HT1080 (cell line): ENCODE data around the gene HTRA1. TPM values are rescaled to one million over a fixed set of nuclear protein-coding genes. Genes with fewer than 3 reads are reported as not detected.

Experiments
- DNase-seq: peaks from one replicate; pipeline ENCODE4 v3.0.0-alpha.2; 2015; ENCODE audit warnings: low read depth
- total RNA-seq: library from RNA; depleted of rRNA; stranded (reverse); fragments of >200 nt; shearing (Covaris generic); gene quantifications from 2 replicates; pipeline ENCODE4 v1.2.3, GENCODE V29; 2014

Gene HTRA1
- total RNA-seq, 1 experiment from 2014 or later, result 41.7 TPM

DNA sequence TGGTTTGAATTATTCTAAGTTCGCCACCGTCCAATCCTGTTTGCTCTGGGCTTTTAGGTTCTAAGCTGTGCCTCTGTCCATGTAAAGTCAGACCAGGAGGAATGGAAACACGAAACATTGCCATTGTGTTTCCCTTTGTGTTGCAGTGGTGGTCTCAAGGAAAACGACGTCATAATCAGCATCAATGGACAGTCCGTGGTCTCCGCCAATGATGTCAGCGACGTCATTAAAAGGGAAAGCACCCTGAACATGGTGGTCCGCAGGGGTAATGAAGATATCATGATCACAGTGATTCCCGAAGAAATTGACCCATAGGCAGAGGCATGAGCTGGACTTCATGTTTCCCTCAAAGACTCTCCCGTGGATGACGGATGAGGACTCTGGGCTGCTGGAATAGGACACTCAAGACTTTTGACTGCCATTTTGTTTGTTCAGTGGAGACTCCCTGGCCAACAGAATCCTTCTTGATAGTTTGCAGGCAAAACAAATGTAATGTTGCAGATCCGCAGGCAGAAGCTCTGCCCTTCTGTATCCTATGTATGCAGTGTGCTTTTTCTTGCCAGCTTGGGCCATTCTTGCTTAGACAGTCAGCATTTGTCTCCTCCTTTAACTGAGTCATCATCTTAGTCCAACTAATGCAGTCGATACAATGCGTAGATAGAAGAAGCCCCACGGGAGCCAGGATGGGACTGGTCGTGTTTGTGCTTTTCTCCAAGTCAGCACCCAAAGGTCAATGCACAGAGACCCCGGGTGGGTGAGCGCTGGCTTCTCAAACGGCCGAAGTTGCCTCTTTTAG, 52.9 kb downstream of the HTRA1 start:
- DNase-seq, result no peak

GRCh38 chr10:122515022-122515424, 53.7 kb downstream of the HTRA1 start:
- no peak for DNase-seq

- DNase-seq, result peak; percentile 87
These were observed 54.4 kb downstream of the HTRA1 start for GRCh38 chr10:122515588-122516231.

DNA sequence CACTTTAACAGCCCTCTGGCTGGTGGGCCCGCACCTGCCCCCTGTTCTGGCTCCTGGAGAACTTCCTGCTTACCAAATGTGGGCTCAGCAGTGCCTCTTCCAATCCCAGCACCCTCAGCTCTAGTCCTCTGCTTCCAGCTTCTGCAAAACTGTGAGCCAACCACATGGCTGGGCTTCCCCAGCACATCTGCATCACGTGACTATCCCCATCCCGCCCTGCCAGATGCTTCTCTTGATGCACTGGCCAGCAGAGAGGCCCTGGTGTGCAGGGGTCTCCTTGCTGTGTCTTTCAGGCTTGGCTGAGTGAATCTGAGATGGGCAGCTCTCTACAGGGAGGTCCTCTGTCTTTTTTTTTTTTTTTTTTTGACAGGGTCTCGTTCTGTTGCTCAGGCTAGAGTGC, 55.4 kb downstream of the HTRA1 start:
- no peak for DNase-seq

DNA sequence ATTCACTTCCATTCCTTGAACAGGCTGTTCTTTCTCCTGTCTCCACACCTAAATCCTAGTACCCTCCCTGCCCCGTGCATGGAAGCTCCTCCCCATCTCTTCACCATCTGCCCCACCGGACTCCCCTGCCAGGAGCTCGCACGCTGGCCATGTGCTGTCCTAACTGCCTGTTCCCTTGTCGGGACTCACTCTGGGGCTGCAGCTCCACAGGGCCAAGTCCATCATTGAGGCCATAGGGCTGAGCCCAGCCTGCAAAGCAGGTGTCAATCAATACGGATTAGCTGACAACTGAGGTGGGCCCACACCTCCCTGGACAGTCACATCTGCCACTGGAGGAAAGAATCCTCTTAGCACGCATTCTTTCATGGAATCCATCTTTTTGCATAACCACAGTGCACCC, 57.8 kb downstream of the HTRA1 start:
- DNase-seq, result no peak

DNA sequence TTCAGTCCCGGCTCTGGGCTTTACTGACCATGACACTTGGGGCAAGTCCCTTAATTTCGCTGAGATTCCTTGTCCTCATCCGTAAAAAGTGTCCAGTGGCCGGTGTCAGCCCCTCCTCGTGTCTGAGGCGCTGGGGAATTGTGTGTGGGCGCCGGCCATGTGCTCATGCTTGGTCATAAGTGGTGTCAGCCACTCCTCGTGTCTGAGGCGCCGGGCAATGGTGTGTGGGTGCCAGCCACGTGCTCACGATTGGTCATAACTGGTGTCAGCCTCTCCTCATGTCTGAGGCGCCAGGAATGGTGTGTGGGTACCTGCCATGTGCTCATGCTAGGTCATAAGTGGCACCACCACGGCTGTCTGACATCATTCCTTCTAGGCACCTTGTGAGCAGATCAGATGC, 58.5 kb downstream of the HTRA1 start:
- DNase-seq, result no peak

- peak; percentile 61 for DNase-seq
These were observed 59.7 kb downstream of the HTRA1 start for GRCh38 chr10:122521011-122521410.

GRCh38 chr10:122524811-122525210, 63.5 kb downstream of the HTRA1 start:
- no peak for DNase-seq

- DNase-seq, result peak; percentile 38
These were observed 64.4 kb downstream of the HTRA1 start for GRCh38 chr10:122525788-122526187.

DNA sequence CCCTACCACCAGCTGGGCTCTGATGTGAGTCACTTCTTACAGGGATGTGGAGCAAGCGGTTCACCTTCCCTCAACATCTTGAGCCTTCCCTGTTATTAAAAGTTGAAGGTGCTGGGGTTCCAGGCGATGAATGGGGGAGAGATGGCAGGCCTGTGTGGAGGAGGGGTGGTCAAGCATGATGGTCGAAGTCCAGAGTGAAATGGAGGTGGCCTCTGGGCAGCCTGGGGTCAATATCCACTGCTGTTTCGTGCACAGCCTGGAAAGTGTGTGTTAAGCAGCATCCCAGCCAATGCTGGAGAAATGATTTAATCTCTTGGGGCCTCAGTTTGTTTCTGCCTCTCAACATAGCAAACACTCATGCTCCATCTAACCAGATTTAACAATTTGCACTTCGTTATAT, 65.5 kb downstream of the HTRA1 start:
- DNase-seq, result no peak

DNA sequence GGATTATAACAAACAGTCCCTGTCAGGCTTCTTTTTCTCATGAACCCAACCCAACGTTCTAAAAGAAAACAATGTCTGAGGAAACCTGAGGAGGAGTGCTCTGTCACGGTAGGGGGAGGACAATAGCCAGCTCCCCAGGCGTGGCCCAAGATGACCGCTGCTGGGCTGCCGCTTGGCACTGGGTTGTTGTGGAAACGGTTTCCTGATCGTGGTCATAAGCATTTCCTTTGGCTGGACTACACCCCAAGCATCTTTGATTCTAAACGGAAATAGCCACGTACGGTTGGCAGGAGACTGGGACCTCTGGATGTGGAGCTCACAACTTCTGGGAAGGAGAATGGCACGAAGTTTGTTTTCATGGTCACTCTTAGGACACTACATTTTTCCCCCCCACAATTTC, 68.8 kb downstream of the HTRA1 start:
- DNase-seq, result peak; percentile 82

DNA sequence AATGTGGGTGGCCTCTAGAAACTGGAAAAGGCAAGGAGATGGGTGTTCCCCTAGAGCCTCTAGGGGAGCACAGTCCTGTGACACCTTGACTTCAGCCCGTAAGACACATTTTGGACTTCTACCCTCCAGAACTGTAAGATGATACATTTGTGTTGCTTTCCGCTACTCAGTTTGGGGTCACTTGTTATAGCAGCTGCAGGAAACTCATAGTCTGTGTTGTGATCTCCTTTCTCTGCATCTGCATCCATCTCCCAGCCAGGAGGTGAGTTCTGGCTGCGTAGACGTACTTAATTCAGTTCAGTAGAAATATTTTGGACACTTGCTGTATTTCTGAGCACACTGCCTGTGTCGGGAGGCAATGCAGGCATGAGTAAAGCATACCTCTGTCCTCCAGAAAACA, 69.9 kb downstream of the HTRA1 start:
- DNase-seq, result no peak

DNA sequence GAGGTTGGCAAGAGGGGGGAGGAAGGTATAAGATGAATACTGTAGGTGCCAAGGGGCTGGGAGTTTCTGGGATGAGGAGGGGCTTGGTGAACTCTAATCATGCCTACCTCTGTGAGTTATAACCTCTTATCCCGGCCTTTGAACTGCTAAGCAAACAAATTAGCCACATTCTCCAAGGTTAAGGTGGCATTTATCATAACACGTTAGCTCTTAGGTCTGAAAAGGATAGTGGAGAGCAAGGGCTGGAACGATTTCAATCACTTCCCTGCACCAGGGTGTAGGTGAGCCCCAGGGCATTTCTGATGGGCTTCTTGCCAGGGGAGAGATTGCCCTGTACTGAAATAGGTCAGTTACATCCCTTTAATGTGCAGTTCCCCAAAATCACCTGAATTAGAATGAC, 70.6 kb downstream of the HTRA1 start:
- no peak for DNase-seq

GRCh38 chr10:122532601-122533296, 71.4 kb downstream of the HTRA1 start:
- no peak for DNase-seq

GRCh38 chr10:122537545-122537944, 76.2 kb downstream of the HTRA1 start:
- no peak for DNase-seq

DNA sequence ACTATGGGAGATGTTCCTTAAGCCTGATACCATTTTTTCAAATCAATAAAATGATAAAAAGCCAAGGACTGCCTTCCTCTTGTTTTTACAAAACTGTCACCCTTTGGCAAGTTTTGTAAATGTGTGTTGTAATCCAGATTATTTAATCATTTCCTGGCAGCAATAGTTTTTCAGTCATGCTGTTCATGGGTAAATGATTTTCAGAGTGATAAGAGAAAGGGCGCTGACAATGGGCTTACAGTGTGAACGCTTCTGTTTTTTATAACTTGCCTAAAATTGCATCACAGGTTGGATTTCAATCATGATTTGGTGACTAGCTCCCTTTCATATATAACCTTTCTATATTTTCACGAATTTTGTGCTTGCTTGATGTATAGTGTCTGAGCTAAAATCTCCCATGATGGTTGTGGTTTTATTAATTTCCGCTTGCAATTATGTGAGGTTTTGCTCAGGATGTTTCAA, 80.2 kb downstream of the HTRA1 start:
- peak; percentile 42 for DNase-seq

- DNase-seq, result no peak
These were observed 82.5 kb downstream of the HTRA1 start for GRCh38 chr10:122543676-122544445.

DNA sequence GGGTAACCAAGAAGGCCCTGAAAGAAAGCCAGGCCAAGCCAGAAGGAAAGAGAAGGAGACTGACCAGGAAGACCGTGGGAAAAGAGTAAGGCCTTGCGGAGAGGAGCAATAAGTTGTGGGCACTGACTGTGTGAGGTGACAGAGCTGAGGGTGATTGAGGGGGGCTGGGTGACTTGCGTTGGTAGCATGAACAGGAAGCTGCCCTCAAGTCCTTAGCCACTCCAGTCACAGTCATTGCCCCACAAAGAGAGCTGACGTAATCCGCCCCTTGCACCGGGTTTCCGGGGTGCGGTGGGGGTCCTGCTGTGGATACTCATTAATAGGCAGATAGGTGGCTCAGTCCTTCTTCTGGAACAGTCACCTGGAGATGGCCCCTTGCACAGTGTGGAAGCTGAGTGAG, 83.1 kb downstream of the HTRA1 start:
- no peak for DNase-seq

DNA sequence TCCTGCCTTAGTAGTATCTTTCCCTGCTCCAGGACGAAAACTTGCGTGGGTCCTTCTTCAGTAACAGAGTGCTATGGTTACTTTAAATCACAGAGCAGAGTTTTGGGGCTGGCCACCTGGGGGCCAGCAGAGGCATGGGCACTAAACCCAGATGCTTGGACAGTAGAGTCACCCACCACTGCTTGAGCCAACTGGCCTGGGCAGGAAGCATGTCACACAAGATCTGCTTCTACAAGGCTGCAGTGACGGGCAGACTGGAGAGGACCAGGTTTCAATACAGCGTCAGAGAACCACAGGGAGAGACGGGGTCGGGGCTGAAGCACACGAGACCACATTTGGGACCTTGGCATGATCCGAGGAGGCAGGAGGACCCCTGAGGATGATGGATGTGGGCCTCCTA, 84.9 kb downstream of the HTRA1 start:
- DNase-seq, result no peak

GRCh38 chr10:122548407-122549085, 87.2 kb downstream of the HTRA1 start:
- DNase-seq, result no peak

GRCh38 chr10:122549636-122550035, 88.3 kb downstream of the HTRA1 start:
- DNase-seq, result no peak
